ENCODE data around the gene OTUB1. TPM values are rescaled to one million over a fixed set of nuclear protein-coding genes. Genes with fewer than 3 reads are reported as not detected.

The OTUB1 gene
- total RNA-seq, 4 donors from 2014 or later, result 57.7 to 70.5 (median 65.4) TPM

GRCh38 chr11:64010783-64011182 lies 24.5 kb downstream of the OTUB1 start:
- 91% methylated on average over 2 of the region's 2 CpGs for WGBS
- Histone ChIP-seq H3K36me3 (no peaks in the 10 kb centered on the region), H3K27me3 (peaks cover 0 to 6% (median 0%) of the 10 kb centered on the region in 4 donors), H3K4me1 (peaks cover 17 to 24% (median 19%) of the 10 kb centered on the region in 4 donors), H3K4me3 (no peak overlapping the region), H3K9me3 (no peaks in the 10 kb centered on the region), H3K27ac (replicated peaks in 1 of 4) (no peak overlapping the region)
- DNase-seq (ENCODE audit: extremely low spot score), result no peak
- TF ChIP-seq POLR2AphosphoS5 (IDR thresholded peaks at IDR 0.05), result no peak
- no peak for TF ChIP-seq POLR2A (IDR thresholded peaks at IDR 0.05; ENCODE audit: low read depth)
- no peak for TF ChIP-seq CTCF (IDR thresholded peaks at IDR 0.05)
- TF ChIP-seq EP300 (IDR thresholded peaks at IDR 0.05), result no peak
- intact Hi-C loops (cut with DNase I), result no loop called here

DNA sequence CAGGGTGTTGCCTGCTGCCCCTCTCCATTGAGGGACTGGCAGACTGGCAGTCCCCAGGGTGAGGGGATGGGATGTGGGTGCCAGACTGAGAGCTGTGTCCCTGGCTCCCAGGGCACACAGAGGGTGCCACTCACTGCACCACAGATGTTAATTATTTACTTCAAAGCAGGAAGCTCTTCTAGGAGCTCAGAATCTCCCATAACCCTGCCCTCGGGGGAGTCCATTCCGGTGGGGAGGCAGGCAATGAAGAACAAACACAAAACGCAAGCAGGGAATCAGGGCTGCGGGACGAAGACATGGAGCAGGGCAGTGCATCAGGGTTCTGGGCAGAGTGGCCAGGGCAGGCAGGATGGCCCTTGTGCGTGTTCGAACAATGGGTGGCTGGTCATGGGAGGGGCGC lies 25.1 kb downstream of the OTUB1 start:
- Histone ChIP-seq H3K9me3 (no peaks in the 10 kb centered on the region), H3K4me1 (peaks cover 17 to 22% (median 19%) of the 10 kb centered on the region in 4 donors), H3K4me3 (no peak overlapping the region), H3K27me3 (no peaks in the 10 kb centered on the region), H3K27ac (replicated peaks in 1 of 4) (no peak overlapping the region), H3K36me3 (no peaks in the 10 kb centered on the region)
- DNase-seq (ENCODE audit: extremely low spot score), result no peak
- TF ChIP-seq POLR2A (IDR thresholded peaks at IDR 0.05; ENCODE audit: low read depth), result no peak
- no peak for TF ChIP-seq CTCF (IDR thresholded peaks at IDR 0.05)
- no peak for TF ChIP-seq POLR2AphosphoS5 (IDR thresholded peaks at IDR 0.05)
- no peak for TF ChIP-seq EP300 (IDR thresholded peaks at IDR 0.05)
- intact Hi-C loops (cut with DNase I), result no loop called here
- 92% methylated on average over 8 of the region's 8 CpGs for WGBS

DNA sequence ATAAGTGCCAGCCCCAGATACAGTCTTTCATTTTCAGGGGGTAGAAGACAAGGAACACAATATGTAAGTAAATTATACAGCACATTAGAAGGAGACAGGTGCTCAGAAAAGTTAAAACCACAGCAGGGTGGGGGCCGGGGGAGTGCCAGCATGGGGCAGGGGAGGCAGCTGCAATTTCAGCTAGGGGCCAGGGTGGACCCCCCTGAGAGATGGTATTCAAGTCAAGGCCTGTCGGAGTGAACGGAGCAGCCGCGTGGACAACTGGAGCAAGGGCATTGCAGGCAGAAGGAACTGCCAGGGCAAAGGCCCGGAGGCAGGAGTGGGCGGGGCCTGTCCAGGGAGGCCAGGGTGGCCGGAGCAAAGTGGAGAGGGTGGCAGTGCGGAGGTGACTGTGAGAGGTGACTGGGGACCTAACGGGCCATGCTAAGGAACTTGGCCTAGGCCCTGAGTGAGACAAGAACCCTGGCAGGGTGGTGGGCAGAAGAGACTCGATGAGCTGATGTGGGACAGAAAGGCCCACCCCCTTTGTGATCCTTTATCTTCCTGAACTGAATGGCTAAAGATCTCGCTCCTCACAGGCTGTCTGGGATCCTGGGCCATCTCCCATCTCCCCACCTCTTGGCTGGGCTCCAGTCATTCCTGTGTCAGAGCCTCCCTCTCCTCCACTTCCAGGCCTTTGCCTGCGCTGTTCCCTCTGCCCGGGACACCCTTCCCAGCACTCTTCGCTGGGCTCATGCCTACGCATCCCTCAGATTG lies 27.1 kb downstream of the OTUB1 start:
- TF ChIP-seq POLR2AphosphoS5 (IDR thresholded peaks at IDR 0.05) (no peak), POLR2A (IDR thresholded peaks at IDR 0.05; ENCODE audit: low read depth) (no peak), CTCF (IDR thresholded peaks at IDR 0.05) (no peak)
- H3K36me3 ChIP-seq, result no peaks in the 10 kb centered on the region
- no peak overlapping the region for H3K27ac ChIP-seq (replicated peaks in 1 of 4)
- H3K4me1 ChIP-seq, result peaks cover 2 to 8% (median 2%) of the 10 kb centered on the region in 4 donors
- no peaks in the 10 kb centered on the region for H3K9me3 ChIP-seq
- no peak overlapping the region for H3K4me3 ChIP-seq
- WGBS, result 92% methylated on average over 16 of the region's 16 CpGs
- intact Hi-C loops (cut with DNase I), result no loop called here
- DNase-seq (ENCODE audit: extremely low spot score), result no peak
- H3K27me3 ChIP-seq, result no peaks in the 10 kb centered on the region

DNA sequence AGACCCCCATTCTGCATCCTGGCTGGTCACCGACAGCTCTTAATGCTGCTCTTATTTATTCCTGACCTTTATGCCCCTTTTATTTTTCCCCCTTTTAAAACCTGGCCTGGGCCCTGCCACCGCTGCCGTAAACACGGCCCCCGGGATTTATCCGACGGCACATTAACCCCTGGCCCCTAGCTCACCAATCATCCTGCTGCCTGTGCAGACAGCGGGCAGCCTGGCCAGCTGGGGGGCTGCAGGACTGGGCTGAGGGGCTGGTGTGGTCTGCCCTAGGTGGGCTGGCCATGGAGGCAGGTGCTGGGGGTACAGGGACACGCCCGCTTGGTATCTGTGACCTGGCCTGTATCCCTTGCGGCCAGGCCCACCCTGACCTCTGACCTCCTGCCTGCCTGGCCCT lies 28.1 kb downstream of the OTUB1 start:
- TF ChIP-seq EP300 (IDR thresholded peaks at IDR 0.05), result no peak
- no peak for TF ChIP-seq POLR2A (IDR thresholded peaks at IDR 0.05; ENCODE audit: low read depth)
- no peak for TF ChIP-seq POLR2AphosphoS5 (IDR thresholded peaks at IDR 0.05)
- TF ChIP-seq CTCF (IDR thresholded peaks at IDR 0.05), result no peak
- Histone ChIP-seq H3K36me3 (no peaks in the 10 kb centered on the region), H3K9me3 (no peaks in the 10 kb centered on the region), H3K27ac (replicated peaks in 1 of 4) (no peak overlapping the region), H3K4me1 (peaks cover 0 to 16% (median 0%) of the 10 kb centered on the region in 4 donors), H3K4me3 (no peak overlapping the region), H3K27me3 (no peaks in the 10 kb centered on the region)
- no peak for DNase-seq (ENCODE audit: extremely low spot score)
- intact Hi-C loops (cut with DNase I), result no loop called here
- 91% methylated on average over 11 of the region's 11 CpGs for WGBS

All from esophagus muscularis mucosa (tissue), 4 donors.